GM18951 (cell line): Measurements from ENCODE around the gene PSD4.

Source experiments
- POLR2A ChIP-seq: IDR thresholded peaks from 4 replicates; pipeline ENCODE4 v1.6.1; 2011; ENCODE audit warnings: mild to moderate bottlenecking; ENCODE audit not compliant: insufficient read length, insufficient read depth; ENCODE audit errors: extremely low read depth
- in situ Hi-C: fragments of 300-500 bp; cut with MboI; formaldehyde crosslinking; loops from one replicate; pipeline ENCODE4 v1.12.0; 2022; ENCODE audit warnings: low sequenced_read_pairs, mixed read lengths, inconsistent platforms; ENCODE audit not compliant: unreplicated experiment

Gene PSD4

DNA sequence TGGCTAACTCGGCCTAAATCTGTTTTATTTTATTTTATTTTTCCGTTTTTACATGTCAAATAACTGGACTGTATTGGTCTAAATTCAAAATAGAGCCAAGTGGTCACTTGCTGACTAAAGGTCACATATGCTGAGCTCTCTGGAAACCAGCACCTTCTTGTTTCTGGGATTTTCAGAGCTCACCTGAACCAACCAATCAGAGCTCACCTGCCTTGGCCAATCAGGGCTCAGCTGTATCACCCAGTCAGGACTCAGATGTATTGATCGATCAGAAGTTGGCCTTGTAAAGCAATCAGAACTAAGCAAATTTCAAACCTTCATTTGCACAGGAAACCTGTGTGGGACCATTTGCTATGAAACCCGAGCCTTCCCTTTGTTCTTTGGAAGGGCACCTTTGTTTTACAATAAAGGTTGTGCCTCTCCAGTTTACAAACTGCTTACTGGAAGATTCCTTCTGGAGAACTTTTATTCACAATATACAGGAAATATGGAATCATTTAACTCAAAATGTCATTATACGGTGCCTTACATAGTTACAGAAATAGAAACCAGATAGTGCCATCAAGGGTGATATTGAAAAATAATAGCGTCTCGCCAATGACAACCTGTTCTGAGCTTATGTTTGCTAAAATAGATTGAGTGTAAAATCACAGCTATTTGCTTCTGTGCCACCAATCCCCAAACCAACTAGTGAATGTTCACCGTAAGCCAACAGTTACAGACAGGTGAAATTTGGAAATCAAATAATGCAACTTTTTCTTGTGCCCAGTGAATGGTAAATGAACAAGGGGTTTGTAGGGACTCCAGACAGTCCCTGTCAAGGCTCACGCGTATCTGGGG lies 17.3 kb upstream of the PSD4 start:
- TF ChIP-seq POLR2A = no peak
- in situ Hi-C loops = no loop called here

- in situ Hi-C loops = no loop called here
- TF ChIP-seq POLR2A = no peak
These were observed 16.5 kb upstream of the PSD4 start for GRCh38 chr2:113157118-113157896.

GRCh38 chr2:113157897-113158753 lies 15.6 kb upstream of the PSD4 start:
- in situ Hi-C loops = no loop called here
- TF ChIP-seq POLR2A = no peak

GRCh38 chr2:113158884-113159553 lies 14.8 kb upstream of the PSD4 start:
- in situ Hi-C loops = no loop called here
- TF ChIP-seq POLR2A = no peak

DNA sequence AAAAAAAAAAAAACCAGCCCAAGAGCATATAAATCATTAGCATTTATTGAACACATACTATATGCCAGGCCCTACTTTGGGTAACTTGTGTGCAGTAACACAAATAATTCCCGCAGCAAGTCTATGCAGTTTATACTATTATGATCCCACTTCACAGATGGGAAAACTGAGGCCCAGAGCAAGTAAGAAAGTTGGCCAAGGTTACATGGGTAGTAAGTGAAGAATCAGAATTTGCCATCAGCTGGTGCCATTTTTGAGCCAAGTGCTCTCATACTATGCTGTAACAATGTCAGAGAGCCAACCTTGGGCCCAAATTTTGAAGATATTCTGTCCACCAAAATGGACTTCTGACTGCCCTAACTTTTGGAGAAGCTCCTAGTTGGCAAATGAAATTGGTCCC lies 13.5 kb upstream of the PSD4 start:
- TF ChIP-seq POLR2A = no peak
- in situ Hi-C loops = no loop called here

DNA sequence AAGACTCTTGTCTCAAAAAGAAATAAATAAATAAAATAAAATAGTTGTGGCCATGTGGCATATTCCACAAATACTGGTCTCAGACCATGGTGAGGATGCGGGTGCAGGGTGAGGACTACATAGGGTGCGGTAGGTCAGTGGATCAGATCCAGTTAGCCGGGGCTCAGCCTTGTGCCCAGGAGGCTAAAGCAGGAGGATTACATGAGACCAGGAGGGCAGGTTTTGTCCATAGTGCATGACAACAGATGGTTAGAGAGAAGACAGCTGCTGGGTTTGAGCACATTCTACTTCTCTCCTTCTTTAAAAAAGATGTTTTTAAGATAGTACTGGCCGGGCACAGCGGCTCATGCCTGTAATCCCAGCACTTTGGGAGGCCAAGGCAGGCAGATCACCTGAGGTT lies 12.8 kb upstream of the PSD4 start:
- in situ Hi-C loops = no loop called here
- no peak for TF ChIP-seq POLR2A

GRCh38 chr2:113162173-113162572 lies 11.6 kb upstream of the PSD4 start:
- in situ Hi-C loops = no loop called here
- TF ChIP-seq POLR2A = no peak

- TF ChIP-seq POLR2A = no peak
- in situ Hi-C loops = no loop called here
These were observed 10.9 kb upstream of the PSD4 start for GRCh38 chr2:113162869-113163268.

DNA sequence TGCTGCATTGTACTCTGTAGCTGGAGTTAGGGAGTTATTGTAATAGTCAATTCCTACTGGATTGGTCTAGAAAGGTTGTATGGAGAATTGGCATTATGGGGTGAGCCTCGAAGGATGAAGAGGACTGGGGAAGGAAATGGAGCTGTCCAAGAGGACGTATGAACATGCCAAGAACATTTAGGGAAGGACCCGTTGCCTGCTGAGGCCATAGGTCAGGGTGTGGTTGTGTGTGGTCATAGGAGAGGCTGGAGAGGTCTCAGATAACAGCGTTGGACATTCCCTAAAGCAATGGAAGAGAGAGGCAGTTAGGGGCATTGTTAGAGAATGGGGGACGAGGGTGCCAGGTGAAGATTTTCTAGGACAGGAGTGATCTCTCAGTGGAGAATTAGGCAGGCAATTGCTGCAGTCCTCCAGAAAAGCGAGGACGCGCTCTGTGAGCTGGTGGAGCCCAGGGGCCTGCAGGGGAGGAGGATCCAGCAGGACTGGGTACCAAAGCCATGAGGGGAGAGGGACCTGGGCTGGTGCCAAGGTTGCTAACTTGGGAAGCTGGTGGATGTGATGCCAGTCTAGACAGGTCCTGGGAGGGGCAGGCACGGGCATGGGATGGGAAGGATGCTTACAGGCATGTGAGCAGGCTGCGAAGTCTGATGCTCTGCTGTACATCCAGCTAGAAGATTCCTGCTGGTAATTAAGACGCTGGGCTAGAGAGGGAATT lies 9.4 kb upstream of the PSD4 start:
- no peak for TF ChIP-seq POLR2A
- in situ Hi-C loops = no loop called here

DNA sequence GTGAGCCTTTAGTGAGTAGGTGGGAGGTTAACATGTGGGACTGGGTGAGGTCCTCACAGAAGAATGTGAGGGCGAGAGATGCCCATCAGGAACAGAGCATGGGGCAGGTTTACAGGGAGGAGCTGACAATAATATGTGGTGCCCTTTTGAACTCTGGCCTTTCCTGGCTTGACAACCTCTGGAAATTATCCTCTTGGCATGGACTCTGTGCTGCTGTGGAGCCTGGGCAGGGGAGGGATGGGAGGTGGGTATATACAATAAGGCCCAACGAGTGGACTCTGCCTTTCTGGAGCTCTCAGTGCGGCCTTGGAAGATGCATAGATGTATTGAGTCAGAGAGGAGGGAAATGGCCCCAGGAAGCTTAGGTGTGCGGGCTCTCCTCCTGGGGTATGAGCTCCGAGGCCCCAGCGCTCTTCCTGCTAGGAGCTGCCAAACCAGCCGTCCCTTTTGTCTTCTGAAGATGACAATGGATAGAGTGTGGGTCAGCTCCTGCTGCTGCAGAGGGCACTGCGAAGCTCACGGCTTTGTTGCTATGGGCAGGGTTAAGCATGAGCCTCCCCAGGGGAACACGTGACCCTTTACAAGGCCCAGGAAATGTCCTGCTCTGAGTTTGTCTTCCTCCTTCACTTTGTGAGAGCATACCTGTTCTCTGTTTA lies 8.7 kb upstream of the PSD4 start:
- in situ Hi-C loops = no loop called here
- TF ChIP-seq POLR2A = no peak

- in situ Hi-C loops = no loop called here
- TF ChIP-seq POLR2A = no peak
These were observed 7.6 kb upstream of the PSD4 start for GRCh38 chr2:113166187-113166645.
